HCT116 (cell line): ENCODE data around the gene CPED1.

Experiments
- CTCF ChIP-seq, 3 experiments: fragments of 200-600 bp in 1 of 3; sonication (generic) in 1 of 3; IDR thresholded peaks in 2 of 3; conservative IDR thresholded peaks in 1 of 3; 2 replicates each; pipeline ENCODE4 v1.5.1; 2012 to 2017; ENCODE audit warnings: low read depth in 2 of 3, low read length in 2 of 3, antibody characterized with exemption in 1 of 3, borderline replicate concordance in 1 of 3, control low read depth in 1 of 3, mild to moderate bottlenecking in 1 of 3, mixed read lengths in 1 of 3, mixed run types in 1 of 3, moderate library complexity in 1 of 3; ENCODE audit not compliant: insufficient read depth in 1 of 3
- POLR2AphosphoS5 ChIP-seq: IDR thresholded peaks from 2 replicates; pipeline ENCODE4 v1.6.1; 2011; ENCODE audit warnings: mild to moderate bottlenecking, low read depth, low read length, moderate library complexity
- RAD21 ChIP-seq: IDR thresholded peaks from 2 replicates; pipeline ENCODE4 v1.6.1; 2012; ENCODE audit warnings: low read depth, mild to moderate bottlenecking
- SIN3A ChIP-seq: IDR thresholded peaks from 2 replicates; pipeline ENCODE4 v1.6.1; 2012; ENCODE audit warnings: low read depth
- ZFX ChIP-seq: fragments of 450-650 bp; IDR thresholded peaks from 2 replicates; pipeline ENCODE4 v1.6.1; 2017

GRCh38 chr7:121024611-121025010 is 36.1 kb downstream of the CPED1 start:
- TF ChIP-seq CTCF (IDR thresholded peaks at IDR 0.05 in 2 of 3, conservative IDR thresholded peaks at IDR 0.05 in 1 of 3; ENCODE audit: borderline replicate concordance in 1 of 3, insufficient read depth in 1 of 3, low read depth in 2 of 3, low read length in 2 of 3): no peak
- TF ChIP-seq POLR2AphosphoS5: no peak
- TF ChIP-seq RAD21: no peak
- no peak for TF ChIP-seq ZFX
- no peak for TF ChIP-seq SIN3A
